Measurements from ENCODE around the gene BCL7C.
"Not testable (repeated sequence)": the region's sequence is repeated elsewhere in the genome, so short reads cannot be mapped to it uniquely, and the experiment has no call there.

The BCL7C gene

DNA sequence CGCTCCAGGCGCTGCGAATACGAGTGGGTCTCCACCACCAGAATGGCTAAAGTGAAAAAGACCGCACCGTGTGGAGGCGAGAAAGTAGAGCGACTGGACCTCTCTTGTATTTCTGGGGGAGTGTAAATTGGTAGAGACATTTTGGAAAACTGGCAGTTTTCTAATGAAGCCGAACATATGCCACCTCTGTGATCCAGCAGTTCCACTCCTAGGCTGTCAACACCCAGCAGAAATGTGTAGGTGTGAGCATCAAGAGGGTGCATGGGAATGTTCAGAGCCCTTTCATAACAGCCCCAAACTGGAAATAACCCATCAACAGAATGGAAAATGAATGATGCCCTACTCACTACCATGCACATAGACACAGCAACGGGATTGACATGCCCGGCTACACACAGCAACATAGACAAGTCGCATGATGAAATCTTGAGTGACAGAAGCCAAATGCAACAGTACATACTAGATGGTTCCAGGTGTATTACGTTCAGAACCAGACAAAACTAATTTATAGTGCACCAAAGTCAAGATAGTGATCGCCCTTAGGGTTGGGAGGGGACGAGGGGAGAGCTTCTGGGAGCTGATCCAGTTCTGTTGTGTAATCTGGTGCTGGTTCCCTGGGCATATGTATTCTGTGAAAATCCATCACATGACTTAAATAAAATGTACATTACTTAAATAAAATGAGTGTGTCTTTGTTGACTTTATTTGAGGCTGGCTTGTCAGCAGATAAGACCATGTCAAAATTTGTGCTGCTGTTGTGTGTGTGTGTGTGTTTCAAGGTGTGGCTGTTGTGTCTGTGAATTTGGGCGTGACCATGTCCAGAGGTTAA is 877 bp upstream of the BCL7C start:
- peak; percentile 12 for DNase-seq

DNA sequence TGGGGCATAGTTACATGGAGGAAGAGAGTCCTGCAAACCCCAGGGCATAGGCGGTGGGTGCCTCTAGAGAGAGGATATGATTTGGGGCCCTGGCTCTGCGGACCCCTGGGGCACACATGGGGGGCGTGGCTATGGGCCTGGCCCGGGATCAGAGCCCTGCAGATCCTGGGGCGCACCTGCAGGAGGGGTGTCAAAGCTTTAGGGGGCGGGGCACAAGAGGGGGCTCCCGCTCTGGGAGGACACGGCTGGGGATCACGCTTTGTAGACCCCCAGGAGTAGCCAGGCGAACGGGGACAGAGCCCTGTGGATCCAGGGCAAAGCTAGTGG is 497 bp downstream of the BCL7C start:
- no peak for DNase-seq

DNA sequence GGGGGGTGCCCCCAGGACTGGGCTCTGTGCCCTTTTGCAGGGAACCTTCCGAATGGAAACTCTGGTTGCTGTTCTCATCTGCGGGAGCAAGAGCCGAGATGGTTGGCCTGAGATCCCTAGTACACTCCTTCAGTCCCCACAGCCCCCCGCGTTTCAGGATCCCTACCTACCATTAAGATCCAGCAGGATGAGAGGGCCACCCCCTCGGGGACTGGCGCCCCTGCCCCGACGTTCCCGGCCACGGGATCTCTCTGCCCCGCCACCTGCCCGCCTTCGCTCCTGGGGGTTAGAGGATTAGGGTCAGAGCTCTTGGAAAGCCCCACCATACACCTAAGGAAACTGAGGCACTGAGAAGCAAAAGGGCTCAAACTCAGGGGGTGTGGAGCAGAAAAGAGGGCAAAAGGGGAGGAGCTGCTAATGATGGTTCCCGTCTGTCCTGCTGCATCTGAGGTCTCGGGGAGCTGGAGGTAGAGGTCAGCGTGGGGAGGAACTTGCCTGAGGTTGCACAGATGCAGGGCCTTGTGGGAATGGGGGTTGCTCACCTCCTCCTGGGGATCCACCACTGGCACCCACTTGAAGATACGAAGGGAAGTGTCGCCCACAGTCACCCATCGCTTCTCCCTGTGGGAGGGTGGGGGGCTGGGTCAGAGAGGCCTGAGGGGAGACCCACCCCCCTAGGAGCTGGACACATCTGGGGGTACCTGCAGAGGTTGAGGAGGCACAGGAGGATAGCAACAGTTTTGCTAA is 1.0 kb downstream of the BCL7C start:
- DNase-seq: no peak

DNA sequence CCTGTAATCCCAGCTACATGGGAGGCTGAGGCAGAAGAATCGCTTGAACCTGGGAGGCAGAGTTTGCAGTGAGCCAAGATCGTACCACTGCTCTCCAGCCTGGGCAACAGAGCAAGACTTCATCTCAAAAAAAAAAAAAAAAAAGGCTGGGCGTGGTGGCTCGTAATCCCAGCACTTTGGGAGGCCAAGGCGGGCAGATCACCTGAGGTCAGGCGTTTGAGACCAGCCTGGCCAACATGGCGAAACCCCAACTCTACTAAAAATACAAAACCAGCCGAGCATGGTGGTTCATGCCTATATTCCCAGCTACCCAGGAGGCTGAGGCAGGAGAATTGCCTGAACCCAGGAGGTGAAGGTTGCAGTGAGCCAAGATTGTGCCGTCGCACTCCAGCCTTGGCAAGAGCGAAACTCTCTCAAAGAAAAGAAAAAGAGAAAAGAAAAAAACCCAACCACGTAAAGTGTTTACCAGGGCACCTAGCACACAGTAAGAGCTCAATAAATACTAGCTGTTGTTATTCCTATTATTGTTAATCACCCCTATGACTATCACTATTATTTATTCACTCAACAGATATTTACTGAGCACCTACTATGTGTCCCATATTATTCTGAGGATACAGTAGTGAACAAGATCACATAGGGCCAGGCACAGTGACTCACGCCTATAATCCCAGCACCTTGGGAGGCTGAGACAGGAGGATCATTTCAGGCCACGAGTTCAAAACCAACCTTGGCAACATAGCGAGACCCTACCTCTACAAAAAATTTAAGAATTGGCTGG is 2.6 kb downstream of the BCL7C start:
- DNase-seq: not testable (repeated sequence)

DNA sequence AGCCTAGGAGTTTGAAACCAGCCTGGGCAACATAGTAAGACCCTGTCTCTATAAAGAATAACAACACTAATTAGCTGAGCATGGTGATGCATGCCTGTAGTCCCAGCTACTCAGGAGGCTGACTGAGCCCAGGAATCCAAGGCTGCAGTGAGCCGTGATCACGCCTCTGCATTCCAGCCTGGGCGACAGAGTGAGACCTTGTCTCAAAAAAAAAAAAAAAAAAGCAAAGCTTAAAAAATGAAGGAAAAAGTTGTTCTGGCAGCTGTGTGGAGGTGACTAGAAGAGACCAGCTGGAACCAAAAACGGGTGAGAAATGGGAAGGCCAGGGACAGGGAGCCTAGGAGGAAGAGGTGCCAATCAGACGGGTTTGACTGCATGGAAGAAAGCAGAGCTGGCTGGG is 4.2 kb downstream of the BCL7C start:
- no peak for DNase-seq

DNA sequence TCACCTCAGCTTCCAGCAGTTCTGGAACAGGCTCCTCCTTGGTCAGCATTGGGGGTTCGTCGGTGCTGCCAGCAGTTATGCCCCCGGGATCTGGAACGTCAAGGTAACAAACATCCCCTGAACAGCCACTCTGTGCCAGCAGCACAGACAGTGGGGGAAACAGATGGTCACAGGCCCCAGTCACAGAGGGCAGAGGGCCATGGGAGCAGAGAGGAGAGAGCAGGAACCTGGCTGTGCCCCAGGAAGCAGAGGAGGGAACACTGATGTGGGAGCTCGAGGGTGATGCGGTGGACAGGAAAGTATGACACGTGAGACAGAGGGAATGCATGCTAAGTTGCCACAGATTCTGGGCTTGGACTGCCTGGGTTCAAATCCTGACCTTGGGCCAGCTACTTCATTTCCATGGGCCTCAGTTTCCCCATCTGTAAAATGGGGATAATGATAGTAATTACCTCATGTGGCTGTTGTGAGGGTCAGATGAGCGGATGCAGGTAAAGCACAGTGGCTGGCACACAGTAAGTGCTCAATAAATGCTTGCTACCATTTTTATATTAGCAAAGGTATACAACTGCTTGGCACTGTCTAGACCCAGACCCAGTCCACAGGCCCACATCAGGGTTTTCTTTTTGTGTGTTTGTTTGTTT is 4.9 kb downstream of the BCL7C start:
- DNase-seq: no peak

DNA sequence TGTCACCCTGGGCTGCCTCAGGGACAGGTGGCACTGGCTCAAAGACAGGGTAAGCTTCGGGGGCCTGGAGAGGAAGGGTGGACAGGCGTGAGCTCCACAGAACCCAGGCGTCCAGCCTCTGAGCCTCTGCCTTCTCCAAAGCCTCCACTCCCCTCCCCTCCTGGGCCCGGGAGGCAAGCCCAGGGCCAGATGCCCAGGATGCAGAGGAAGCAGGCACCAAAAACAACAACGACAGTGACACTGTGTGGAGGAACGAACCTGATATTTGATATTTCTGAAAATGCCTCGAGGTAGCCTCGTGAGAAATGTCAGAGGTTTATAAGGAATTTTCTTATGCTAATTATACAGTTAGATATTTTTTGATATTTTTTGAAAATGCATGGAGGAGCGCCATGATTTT is 6.0 kb downstream of the BCL7C start:
- no peak for DNase-seq

DNA sequence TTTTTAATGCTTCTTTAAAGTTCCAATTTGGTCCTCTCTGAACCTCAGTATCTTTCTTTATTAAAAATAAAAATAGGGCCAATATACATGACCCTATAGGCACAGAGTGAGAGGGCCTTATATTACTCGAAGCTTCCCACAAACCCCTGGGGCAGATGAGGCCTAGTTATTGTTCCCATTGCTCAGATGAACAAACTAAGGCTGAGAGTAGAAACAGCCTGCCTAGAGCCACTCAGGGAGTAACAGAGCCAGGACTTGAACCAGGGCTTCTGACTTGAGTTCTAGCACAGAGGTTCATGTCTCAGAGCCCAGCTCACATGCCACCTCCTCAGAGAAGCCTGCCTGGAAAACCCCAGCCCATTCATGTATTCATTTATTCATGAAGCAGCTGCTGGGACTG is 7.7 kb downstream of the BCL7C start:
- no peak for DNase-seq

DNA sequence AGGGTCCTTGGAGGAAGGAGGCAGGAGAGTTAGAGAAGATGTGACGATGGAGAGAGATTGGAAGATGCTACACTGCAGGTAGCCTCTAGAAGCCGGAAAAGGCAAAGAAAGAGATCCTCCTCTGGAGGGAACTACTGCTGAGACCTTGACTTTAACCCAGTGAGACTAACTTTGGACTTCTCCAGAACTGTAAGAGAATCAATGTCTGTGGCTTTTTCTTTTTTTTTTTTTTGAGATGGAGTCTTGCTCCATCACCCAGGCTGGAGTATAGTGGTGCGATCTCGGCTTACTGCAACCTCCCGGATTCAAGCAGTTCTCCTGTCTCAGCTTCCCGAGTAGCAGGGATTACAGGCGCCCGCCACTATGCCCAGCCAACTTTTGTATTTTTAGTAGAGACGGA is 8.7 kb downstream of the BCL7C start:
- no peak for DNase-seq

DNA sequence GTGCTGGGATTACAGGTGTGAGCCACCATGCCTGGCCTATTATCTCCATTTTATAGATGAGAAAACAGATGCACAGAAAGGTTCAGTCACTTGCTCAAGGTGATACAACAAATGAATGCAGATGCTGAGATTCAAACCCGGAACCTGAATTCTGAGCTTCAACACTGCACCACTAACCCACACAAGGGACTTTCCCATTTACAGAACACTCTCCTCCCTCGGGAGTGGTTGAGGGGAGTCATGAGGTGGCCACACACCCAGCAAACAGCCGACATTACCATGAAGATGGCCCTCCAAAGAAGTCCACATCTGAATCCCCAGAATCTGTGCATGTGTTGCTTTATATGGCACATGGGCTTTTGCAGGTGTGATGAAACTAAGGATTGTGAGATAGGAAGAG is 9.1 kb downstream of the BCL7C start:
- DNase-seq: no peak

DNA sequence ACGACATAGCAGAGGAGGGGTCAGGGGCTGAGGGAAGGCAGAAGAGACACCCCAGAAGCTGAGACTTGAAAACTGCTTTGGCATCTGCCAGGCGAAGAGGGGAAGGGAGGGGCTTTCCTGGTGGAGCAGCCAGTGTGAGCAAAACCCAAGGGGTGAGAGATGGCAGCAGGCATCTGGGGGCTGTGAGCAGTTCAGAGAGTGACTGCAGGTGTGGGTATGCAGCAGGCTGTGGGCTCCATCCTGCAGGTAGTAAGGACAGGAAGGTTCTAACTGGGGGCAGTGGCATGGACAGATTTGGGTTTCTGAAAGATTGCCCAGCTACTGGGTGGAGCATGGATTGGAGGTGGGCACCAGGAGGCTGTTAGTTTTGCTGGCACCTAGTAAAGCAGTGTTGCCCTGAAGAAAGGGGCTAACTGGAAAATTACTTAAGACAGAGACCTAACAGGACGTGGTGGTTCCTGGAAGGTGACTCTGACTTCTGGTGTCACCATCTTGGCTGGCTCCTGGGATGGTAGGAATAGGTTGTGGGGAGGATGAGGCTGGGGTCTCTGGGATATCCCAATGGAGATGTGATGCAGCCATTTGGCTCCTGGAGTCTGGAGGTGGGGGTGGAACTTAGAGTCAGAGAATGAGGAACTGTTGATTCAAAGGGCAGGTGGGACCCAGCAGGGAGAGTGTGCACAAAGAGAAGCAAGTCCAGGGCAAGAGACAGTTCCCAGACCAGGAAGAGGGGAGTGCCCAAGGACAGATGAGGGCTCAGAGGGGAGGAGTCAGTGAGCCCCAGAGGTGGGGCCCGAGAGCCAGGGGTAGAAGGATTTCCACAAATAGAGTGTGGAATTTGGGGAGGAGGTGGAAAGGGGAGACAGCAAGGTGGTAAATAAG is 11.2 kb downstream of the BCL7C start:
- no peak for DNase-seq

DNA sequence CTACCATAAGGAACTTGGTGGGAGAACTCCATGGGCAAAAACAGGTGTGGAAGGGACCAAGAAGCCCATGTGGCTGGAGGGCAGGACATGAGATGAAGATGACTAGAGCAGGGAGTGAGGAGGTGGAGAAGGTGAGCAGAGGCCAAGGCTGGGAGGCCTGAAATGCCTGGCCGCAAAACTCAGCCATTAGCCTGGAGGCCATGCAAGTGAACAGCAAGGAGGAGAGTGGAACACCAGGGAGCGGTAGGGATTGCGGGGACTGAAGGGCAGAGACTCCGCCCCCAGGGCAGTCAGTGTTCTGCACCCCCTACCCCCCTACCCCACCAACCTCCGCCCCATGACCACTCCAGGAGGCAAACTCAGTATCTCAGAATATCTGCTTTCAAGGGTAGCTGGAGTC is 17.0 kb downstream of the BCL7C start:
- no peak for DNase-seq

DNA sequence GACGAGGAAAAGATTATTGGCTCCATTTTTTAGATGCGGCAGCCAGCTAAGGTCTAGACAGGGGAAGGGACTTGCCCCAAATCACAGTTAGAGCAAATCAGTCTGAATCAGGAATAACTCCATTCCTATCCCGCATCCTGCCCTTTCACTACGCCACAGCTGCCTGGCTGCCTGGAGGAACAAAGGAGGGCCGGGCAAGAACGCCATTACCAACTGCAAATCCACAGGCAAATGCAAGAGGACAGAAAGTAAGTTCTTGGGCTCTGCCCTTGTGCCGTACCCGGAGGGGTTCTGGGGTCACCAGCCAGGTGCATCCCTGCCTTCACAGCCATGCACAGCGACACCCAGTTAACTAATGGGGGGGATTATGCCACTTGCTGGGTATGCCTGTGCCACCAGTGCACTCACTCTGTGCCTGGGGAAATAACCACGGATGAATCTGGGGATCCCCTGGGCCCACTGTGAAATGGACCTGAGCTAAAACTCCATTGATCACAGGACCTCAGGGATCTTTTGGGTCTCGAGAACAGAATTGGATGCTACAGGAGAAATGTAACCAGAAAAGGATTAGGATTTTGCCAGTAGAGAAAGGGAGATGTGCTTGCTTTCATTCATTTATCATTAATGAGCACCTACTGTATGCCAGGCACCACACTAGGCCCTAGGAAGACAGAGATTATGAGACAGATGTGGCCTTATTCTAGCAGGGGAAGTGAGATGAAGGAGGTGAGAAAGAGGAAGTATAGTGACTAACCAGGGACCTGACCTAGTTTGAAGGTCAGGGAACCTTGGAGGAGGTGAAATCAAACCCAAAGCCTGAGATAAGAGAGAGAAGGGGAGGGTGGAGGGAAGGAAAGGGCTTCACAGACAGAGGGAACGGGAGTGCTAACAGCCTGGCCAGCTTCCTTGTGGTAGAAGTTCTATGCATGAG is 17.7 kb downstream of the BCL7C start:
- peak; percentile 61 for DNase-seq

DNA sequence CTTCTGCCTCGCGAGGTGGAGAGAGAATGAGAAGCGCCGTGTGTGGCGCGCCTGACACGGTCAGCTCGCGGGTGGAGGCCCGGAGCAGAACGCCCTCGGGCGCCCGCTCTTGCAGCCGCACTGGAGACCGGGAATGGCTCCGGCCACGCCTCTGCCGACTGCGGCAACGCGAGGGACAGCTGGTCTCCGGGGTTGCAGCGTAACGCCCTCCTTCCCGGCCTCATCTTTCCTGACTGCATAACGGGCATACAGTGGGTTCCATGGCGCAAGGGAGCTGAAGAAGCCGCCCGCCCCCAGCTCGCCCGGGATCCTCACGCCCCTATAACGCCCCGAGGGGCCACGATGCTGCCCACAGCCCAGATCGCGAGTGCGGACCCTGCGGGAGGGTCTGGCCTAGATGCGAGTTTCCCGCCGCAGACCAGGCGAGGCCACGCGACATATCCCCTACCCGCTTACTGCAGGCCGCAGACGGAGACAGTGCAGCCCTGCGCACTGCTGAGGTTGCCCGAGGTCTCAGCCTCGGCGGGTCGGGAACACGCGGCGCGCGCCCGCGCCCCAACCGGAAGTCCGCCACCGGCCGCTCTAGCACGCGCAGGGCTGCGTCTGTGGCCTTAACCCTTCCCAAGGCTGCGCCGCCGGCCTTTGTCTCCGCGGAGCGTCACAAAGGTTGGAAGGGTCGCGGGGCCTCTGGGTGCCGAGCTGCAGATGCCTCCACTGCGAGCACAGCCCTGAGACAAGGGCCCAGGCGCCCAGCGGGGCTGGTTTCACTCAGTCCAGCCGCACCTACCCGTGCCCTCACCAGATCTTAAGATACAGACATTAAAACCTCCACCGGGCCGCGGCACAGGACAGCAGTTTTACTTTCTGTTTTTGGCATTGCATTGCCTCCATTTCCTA is 18.8 kb downstream of the BCL7C start:
- peak; percentile 94 for DNase-seq

DNA sequence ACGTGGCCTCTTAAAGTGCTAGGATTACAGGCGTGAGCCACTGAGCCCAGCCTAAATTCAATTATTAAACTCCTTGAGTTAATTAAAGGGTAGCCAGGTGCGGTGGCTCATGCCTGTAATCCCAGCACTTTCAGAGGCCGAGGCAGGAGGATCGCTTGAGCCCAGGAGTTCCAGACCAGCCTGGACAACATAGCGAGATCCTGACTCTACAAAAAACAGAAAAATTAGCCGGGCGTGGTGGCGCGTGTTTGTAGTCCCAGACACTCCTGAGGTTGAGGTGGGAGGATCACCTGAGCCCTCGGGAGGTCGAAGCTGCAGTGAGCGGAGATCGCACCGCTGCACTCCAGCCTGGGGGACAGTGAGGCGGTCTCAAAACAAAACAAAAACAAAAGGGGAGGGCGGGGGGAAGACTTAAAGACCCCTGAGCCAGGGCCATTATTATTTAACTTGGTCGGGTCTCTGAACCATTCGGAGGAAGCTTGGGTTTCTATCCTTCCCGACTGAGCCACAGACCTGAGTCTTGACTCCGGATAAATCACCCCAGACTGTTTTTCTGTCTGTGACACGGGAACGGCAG is 19.5 kb downstream of the BCL7C start:
- DNase-seq: no peak

DNA sequence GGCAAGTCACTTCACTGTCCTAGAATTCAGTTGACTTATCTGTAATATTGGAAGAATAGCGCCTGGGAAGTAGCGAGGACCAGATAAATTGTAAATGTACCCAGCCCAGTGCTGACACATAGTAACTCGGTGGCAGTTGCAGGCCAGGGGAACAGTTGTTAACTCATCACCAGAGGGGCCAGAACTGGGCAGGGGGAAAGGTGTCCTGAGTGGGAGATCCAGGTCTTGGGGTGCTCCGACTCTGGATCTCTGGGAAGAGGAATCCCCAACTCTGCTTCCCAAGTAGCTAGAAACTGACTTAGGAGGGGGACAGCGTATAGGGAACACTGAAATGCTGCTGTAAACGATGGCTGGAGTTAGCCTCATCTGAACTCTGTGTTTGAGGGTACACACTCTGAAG is 23.0 kb downstream of the BCL7C start:
- DNase-seq: no peak

DNA sequence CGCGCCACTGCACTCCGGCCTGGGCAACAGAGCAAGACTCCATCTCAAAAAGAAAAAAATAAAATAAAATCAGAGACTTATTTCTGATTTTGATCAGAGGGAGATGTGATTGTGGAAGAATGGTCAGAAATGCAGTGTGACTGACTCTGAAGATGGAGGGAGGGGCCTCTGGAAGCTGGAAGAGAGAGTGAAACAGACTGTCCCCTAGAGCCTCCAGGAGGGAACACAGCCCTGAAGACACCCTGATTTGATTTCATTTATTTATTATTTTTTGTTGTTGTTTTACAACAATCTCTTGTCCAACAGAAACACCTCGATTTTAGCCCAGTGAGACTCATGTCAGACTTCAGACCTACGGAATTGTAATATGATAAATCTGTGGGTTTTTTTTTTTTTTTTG is 26.1 kb downstream of the BCL7C start:
- peak; percentile 16 for DNase-seq

DNA sequence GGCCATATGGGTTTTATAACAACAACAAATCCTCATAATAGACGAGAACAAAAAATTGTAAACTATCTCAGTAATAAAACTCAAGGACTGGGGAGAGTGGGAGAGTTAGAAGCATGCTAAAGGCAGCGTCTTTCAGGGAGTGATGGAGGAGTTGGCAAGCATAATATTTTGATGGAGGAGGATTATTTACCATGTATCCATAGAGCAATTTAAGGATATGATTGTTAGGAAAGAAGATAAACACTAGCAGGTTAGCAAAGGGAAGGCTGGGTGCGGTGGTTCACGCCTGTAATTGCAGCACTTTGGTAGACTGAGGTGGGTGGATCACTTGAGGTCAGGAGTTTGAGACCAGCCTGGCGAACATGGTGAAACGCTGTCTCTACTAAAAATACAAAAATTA is 27.8 kb downstream of the BCL7C start:
- DNase-seq: no peak

DNA sequence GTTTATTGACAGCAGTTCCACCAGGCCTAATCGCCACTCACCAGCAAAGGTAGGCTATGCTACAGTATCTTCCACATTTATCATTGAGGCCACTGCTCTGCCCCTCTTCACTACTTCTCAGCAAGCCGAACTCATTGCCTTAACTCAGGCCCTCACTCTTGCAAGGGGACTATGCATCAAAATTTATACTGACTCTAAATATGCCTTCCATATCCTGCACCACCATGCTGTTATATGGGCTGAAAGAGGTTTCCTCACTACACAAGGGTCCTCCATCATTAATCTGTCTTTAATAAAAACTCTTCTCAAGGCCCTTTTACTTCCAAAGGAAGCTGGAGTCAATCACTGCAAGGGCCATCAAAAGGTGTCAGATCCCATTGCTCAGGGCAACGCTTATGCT is 30.7 kb downstream of the BCL7C start:
- not testable (repeated sequence) for DNase-seq

DNA sequence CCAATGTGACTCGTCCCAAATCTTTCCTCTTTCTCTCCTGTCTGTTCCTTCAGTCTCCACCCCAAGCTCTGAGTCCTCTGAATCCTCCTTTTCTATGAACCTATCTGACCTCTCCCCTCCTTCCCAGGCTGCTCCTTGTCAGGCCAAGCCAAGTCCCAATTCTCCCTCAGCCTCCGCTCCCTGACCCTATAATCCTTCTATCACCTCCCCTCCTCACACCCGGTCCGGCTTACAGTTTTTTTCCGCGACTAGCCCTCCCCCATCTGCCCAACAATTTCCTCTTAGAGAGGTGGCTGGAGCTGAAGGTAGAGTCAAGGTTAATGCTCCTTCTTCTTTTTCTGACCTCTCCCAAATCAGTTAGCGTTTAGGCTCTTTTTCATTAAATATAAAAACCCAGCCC is 33.1 kb downstream of the BCL7C start:
- DNase-seq: not testable (repeated sequence)
